Neural progenitor cell (in vitro differentiated cells): ENCODE measurements around the gene TMEM45A.
"Not testable (repeated sequence)": the region's sequence is repeated elsewhere in the genome, so short reads cannot be mapped to it uniquely, and the experiment has no call there.

ENCODE experiments used
- CTCF ChIP-seq: fragments of 200-600 bp; sonication (generic); IDR thresholded peaks from 2 replicates; pipeline ENCODE4 v1.5.1; 2017; ENCODE audit warnings: antibody characterized with exemption, mild to moderate bottlenecking
- EZH2 ChIP-seq: fragments of 200-600 bp; sonication (generic); IDR thresholded peaks from 2 replicates; pipeline ENCODE4 v1.6.1; 2017; ENCODE audit warnings: antibody characterized with exemption, mild to moderate bottlenecking, moderate library complexity
- EZH2phosphoT487 ChIP-seq: fragments of 200-600 bp; sonication (generic); IDR thresholded peaks from 2 replicates; pipeline ENCODE4 v1.6.1; 2017; ENCODE audit warnings: antibody characterized with exemption

GRCh38 chr3:100478521-100478920 is 13.9 kb upstream of the TMEM45A start:
- not testable (repeated sequence) for TF ChIP-seq CTCF, EZH2, EZH2phosphoT487
